Ramos (cell line): ENCODE results near the gene SIM2.

Experiments used
- in situ Hi-C: fragments of 300-500 bp; cut with MboI; formaldehyde crosslinking; loops from one replicate; pipeline ENCODE4 v1.14.3; 2022; ENCODE audit warnings: low sequenced_read_pairs; ENCODE audit not compliant: unreplicated experiment

The SIM2 gene

GRCh38 chr21:36699546-36700294 lies 805 bp downstream of the SIM2 start:
- in situ Hi-C loops = no loop called here

- in situ Hi-C loops = no loop called here
Measured at GRCh38 chr21:36700295-36700970, 1.5 kb downstream of the SIM2 start.

GRCh38 chr21:36700971-36701755 lies 2.2 kb downstream of the SIM2 start:
- in situ Hi-C loops = no loop called here

GRCh38 chr21:36701756-36702621 lies 3.1 kb downstream of the SIM2 start:
- in situ Hi-C loops = no loop called here

- in situ Hi-C loops = no loop called here
Measured at GRCh38 chr21:36702622-36702968, 3.7 kb downstream of the SIM2 start.

GRCh38 chr21:36703123-36703522 lies 4.2 kb downstream of the SIM2 start:
- in situ Hi-C loops = no loop called here

- in situ Hi-C loops = no loop called here
Measured at GRCh38 chr21:36703626-36704280, 4.8 kb downstream of the SIM2 start.

GRCh38 chr21:36704281-36704957 lies 5.5 kb downstream of the SIM2 start:
- in situ Hi-C loops = no loop called here

GRCh38 chr21:36704958-36705678 lies 6.2 kb downstream of the SIM2 start:
- in situ Hi-C loops = no loop called here

GRCh38 chr21:36705679-36706481 lies 7.0 kb downstream of the SIM2 start:
- in situ Hi-C loops = no loop called here

GRCh38 chr21:36706482-36706852 lies 7.6 kb downstream of the SIM2 start:
- in situ Hi-C loops = no loop called here

GRCh38 chr21:36706951-36707762 lies 8.2 kb downstream of the SIM2 start:
- in situ Hi-C loops = no loop called here

GRCh38 chr21:36707763-36708285 lies 8.9 kb downstream of the SIM2 start:
- in situ Hi-C loops = no loop called here

GRCh38 chr21:36708286-36709029 lies 9.5 kb downstream of the SIM2 start:
- in situ Hi-C loops = no loop called here

GRCh38 chr21:36709030-36709867 lies 10.3 kb downstream of the SIM2 start:
- in situ Hi-C loops = no loop called here
